ENCODE data around the gene HOXB4.

HOXB4 gene

GRCh38 chr17:48589831-48590606 lies 11.9 kb upstream of the HOXB4 start, which contains the start of gene HOXB3:
HOXB3 (minus strand) TSS chr17:48590241; CDS start chr17:48552474, 37,767 bp downstream.
- no peak for DNase-seq (ENCODE audit: low read depth)

GRCh38 chr17:48589060-48589830 lies 11.1 kb upstream of the HOXB4 start:
- DNase-seq (ENCODE audit: low read depth) = no peak

- no peak for DNase-seq (ENCODE audit: low read depth)
Measured at GRCh38 chr17:48588528-48588927, 10.4 kb upstream of the HOXB4 start.

- DNase-seq (ENCODE audit: low read depth) = no peak
Measured at GRCh38 chr17:48588074-48588415, 9.9 kb upstream of the HOXB4 start.

- no peak for DNase-seq (ENCODE audit: low read depth)
Measured at GRCh38 chr17:48587276-48588073, 9.3 kb upstream of the HOXB4 start.

- DNase-seq (ENCODE audit: low read depth) = no peak
Measured at GRCh38 chr17:48586355-48587258, 8.5 kb upstream of the HOXB4 start.

- DNase-seq (ENCODE audit: low read depth) = no peak
Measured at GRCh38 chr17:48584223-48584741, 6.1 kb upstream of the HOXB4 start.

GRCh38 chr17:48583708-48584222 lies 5.6 kb upstream of the HOXB4 start:
- DNase-seq (ENCODE audit: low read depth) = no peak

GRCh38 chr17:48582750-48583069 lies 4.6 kb upstream of the HOXB4 start:
- no peak for DNase-seq (ENCODE audit: low read depth)

GRCh38 chr17:48579760-48580554 lies 1.8 kb upstream of the HOXB4 start:
- no peak for DNase-seq (ENCODE audit: low read depth)

GRCh38 chr17:48579471-48579759 lies 1.3 kb upstream of the HOXB4 start:
- DNase-seq (ENCODE audit: low read depth) = no peak

GRCh38 chr17:48578616-48579470 lies 693 bp upstream of the HOXB4 start:
- DNase-seq (ENCODE audit: low read depth) = no peak

- DNase-seq (ENCODE audit: low read depth) = no peak
Measured at GRCh38 chr17:48577330-48577945, 712 bp downstream of the HOXB4 start.

GRCh38 chr17:48576479-48577309 lies 1.5 kb downstream of the HOXB4 start:
- no peak for DNase-seq (ENCODE audit: low read depth)

- no peak for DNase-seq (ENCODE audit: low read depth)
Measured at GRCh38 chr17:48575673-48576478, 2.3 kb downstream of the HOXB4 start.

- DNase-seq (ENCODE audit: low read depth) = no peak
Measured at GRCh38 chr17:48575066-48575582, 3.0 kb downstream of the HOXB4 start.

GRCh38 chr17:48574505-48575065 lies 3.6 kb downstream of the HOXB4 start:
- no peak for DNase-seq (ENCODE audit: low read depth)
